ENCODE results near the gene TRIP12.

Gene TRIP12

DNA sequence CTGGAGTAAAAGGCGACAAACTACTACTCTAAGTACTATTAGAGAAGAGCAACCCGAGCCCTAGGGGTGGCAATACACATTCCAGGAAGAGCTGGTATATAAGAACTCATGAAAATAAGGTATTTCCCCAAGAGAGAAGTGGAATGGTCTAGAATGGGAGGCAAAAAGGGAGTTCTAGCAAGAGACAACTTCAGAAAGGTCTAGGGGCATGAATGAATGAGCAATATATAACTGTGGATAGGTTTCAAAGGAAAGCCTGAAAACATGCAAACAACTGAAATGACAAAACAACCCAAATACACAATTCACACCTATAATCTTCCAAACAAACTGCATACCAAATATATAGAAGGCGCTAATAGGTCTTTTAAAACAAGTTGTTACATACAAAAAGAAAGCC is 22.2 kb downstream of the TRIP12 start:
- H3K36me3 ChIP-seq (ENCODE audit: control insufficient read depth, insufficient read depth, low read length), result 0 out of 2 replicates have a peak, but pooled peaks cover 3% of the 10 kb centered on the region
- no peak overlapping the region for H3K9ac ChIP-seq (ENCODE audit: low read length)
- H3K27me3 ChIP-seq (ENCODE audit: control insufficient read depth, insufficient read depth, low read length), result no peaks in the 10 kb centered on the region
- no peak overlapping the region for H3K4me3 ChIP-seq (ENCODE audit: low read depth, low read length)
- H3K9me3 ChIP-seq (ENCODE audit: control insufficient read depth, insufficient read depth, low read depth, low read length), result no peaks in the 10 kb centered on the region
- H3K4me1 ChIP-seq (ENCODE audit: control insufficient read depth, insufficient read depth, low read length), result peaks cover 25% of the 10 kb centered on the region; the same call in 1 of the 2 replicates
- no peak overlapping the region for H3K27ac ChIP-seq (ENCODE audit: low read depth, low read length)

DNA sequence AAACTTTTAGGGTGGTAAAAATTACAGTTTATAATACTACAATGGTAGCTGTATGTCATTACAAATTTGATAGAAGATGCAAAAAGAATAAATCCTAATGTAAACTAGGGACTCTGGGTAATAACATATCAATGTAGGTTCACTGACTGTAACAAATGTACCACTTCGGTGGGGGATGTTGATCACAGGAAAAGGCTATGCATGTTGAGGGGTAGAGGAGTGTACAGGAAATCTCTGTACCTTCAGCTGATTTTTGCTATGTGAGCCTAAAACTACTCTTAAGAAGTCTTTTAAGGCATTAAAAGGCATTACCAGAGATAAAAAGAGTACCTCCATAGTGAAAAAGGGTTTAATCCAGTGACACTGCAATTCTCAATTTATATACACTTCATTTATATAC is 25.0 kb downstream of the TRIP12 start:
- no peak overlapping the region for H3K27ac ChIP-seq (ENCODE audit: low read depth, low read length)
- H3K9me3 ChIP-seq (ENCODE audit: control insufficient read depth, insufficient read depth, low read depth, low read length), result no peaks in the 10 kb centered on the region
- H3K9ac ChIP-seq (ENCODE audit: low read length), result no peak overlapping the region
- H3K36me3 ChIP-seq (ENCODE audit: control insufficient read depth, insufficient read depth, low read length), result no peaks in the 10 kb centered on the region
- peaks cover 11% of the 10 kb centered on the region; the same call in 1 of the 2 replicates for H3K4me1 ChIP-seq (ENCODE audit: control insufficient read depth, insufficient read depth, low read length)
- no peaks in the 10 kb centered on the region for H3K27me3 ChIP-seq (ENCODE audit: control insufficient read depth, insufficient read depth, low read length)
- no peak overlapping the region for H3K4me3 ChIP-seq (ENCODE audit: low read depth, low read length)

DNA sequence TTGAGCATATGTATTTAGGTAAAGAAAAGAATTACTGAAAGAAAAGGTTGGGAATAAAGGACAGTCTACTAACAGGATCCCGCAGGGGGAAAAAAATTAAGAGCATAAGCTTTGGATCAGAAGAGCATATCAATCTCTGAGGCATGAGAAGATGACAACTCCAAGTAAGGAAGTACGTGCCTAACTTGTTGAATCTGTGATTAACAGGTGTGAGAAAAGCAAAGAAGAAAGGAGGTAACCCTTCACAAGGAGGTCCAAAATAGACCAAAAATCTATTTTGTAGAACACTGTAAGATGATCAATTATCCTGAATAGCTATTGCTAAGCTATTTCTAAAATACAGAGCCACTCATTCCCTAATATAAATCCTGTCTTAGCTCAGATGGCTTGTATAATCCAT is 32.8 kb downstream of the TRIP12 start:
- Histone ChIP-seq H3K36me3 (ENCODE audit: control insufficient read depth, insufficient read depth, low read length) (0 out of 2 replicates have a peak, but pooled peaks cover 2% of the 10 kb centered on the region), H3K27me3 (ENCODE audit: control insufficient read depth, insufficient read depth, low read length) (no peaks in the 10 kb centered on the region), H3K4me3 (ENCODE audit: low read depth, low read length) (no peak overlapping the region), H3K4me1 (ENCODE audit: control insufficient read depth, insufficient read depth, low read length) (0 out of 2 replicates have a peak, but pooled peaks cover 3% of the 10 kb centered on the region), H3K27ac (ENCODE audit: low read depth, low read length) (no peak overlapping the region), H3K9ac (ENCODE audit: low read length) (no peak overlapping the region), H3K9me3 (ENCODE audit: control insufficient read depth, insufficient read depth, low read depth, low read length) (no peaks in the 10 kb centered on the region)

DNA sequence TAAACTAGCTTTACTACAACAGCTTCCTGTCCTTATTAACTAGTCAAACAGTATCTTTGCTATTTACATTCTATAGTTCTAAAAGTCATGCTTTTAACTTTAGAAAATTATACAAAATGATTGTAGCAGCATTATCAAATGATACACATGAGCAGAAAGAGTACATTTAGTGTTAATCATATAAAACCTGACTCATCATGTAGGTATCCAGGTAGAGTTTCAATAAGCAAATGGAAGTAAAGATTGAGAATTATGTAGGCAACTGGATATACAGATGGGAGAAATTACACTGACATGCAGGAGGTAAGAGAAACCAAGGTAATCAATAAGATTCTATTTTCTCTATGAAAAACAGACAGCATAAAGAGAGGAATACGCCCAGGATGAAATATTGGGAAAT is 33.8 kb downstream of the TRIP12 start:
- H3K9me3 ChIP-seq (ENCODE audit: control insufficient read depth, insufficient read depth, low read depth, low read length), result no peaks in the 10 kb centered on the region
- peaks cover 7% of the 10 kb centered on the region; the same call in 1 of the 2 replicates for H3K4me1 ChIP-seq (ENCODE audit: control insufficient read depth, insufficient read depth, low read length)
- no peak overlapping the region for H3K27ac ChIP-seq (ENCODE audit: low read depth, low read length)
- H3K9ac ChIP-seq (ENCODE audit: low read length), result no peak overlapping the region
- no peaks in the 10 kb centered on the region for H3K27me3 ChIP-seq (ENCODE audit: control insufficient read depth, insufficient read depth, low read length)
- H3K4me3 ChIP-seq (ENCODE audit: low read depth, low read length), result no peak overlapping the region
- H3K36me3 ChIP-seq (ENCODE audit: control insufficient read depth, insufficient read depth, low read length), result 0 out of 2 replicates have a peak, but pooled peaks cover 2% of the 10 kb centered on the region

GRCh38 chr2:229887441-229887840 is 34.4 kb downstream of the TRIP12 start:
- Histone ChIP-seq H3K9me3 (ENCODE audit: control insufficient read depth, insufficient read depth, low read depth, low read length) (no peaks in the 10 kb centered on the region), H3K4me3 (ENCODE audit: low read depth, low read length) (no peak overlapping the region), H3K4me1 (ENCODE audit: control insufficient read depth, insufficient read depth, low read length) (peaks cover 11% of the 10 kb centered on the region; the same call in 1 of the 2 replicates), H3K27ac (ENCODE audit: low read depth, low read length) (no peak overlapping the region), H3K27me3 (ENCODE audit: control insufficient read depth, insufficient read depth, low read length) (no peaks in the 10 kb centered on the region), H3K9ac (ENCODE audit: low read length) (no peak overlapping the region), H3K36me3 (ENCODE audit: control insufficient read depth, insufficient read depth, low read length) (0 out of 2 replicates have a peak, but pooled peaks cover 2% of the 10 kb centered on the region)

GRCh38 chr2:229884775-229885699 is 36.8 kb downstream of the TRIP12 start:
- Histone ChIP-seq H3K4me3 (ENCODE audit: low read depth, low read length) (no peak overlapping the region), H3K9me3 (ENCODE audit: control insufficient read depth, insufficient read depth, low read depth, low read length) (no peaks in the 10 kb centered on the region), H3K27ac (ENCODE audit: low read depth, low read length) (no peak overlapping the region), H3K9ac (ENCODE audit: low read length) (no peak overlapping the region), H3K4me1 (ENCODE audit: control insufficient read depth, insufficient read depth, low read length) (peaks cover 11% of the 10 kb centered on the region; the same call in 1 of the 2 replicates), H3K27me3 (ENCODE audit: control insufficient read depth, insufficient read depth, low read length) (no peaks in the 10 kb centered on the region), H3K36me3 (ENCODE audit: control insufficient read depth, insufficient read depth, low read length) (peaks cover 7% of the 10 kb centered on the region)

- Histone ChIP-seq H3K27ac (ENCODE audit: low read depth, low read length) (no peak overlapping the region), H3K9ac (ENCODE audit: low read length) (no peak overlapping the region), H3K36me3 (ENCODE audit: control insufficient read depth, insufficient read depth, low read length) (peaks cover 24% of the 10 kb centered on the region), H3K4me1 (ENCODE audit: control insufficient read depth, insufficient read depth, low read length) (peaks cover 8% of the 10 kb centered on the region; the same call in 1 of the 2 replicates), H3K9me3 (ENCODE audit: control insufficient read depth, insufficient read depth, low read depth, low read length) (no peaks in the 10 kb centered on the region), H3K4me3 (ENCODE audit: low read depth, low read length) (no peak overlapping the region), H3K27me3 (ENCODE audit: control insufficient read depth, insufficient read depth, low read length) (no peaks in the 10 kb centered on the region)
These were observed 39.2 kb downstream of the TRIP12 start for GRCh38 chr2:229882583-229882982.

DNA sequence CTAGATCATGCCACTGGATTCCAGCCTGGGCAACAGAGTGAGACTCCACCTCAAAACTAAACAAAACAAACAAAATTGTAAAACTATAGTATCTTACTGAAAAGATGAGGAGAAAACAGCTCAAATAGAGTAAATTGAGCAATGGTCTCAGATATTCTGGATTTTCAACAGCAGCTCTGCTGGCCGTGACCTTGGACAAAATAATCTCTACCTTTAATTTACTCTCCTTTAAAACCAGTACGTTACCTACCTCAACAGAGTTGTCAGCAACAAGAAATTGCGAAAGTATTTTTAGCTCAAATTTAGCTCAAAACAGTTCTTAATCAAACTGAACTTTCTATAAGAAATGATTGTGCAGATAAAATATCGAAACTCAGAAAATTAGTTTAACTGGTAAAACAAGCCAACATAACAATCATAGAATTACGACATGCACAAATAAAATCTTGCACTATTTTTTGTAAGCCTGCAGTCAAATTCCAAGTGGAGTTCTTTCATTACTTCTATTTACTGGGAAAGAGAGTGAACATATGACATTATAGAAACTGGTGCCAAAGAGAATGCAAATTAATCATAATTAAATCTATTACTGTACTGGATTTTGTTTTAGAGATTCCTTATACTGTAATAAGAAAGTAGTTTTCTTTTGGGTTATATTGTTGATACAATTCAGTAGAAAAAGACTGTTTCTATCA is 40.8 kb downstream of the TRIP12 start:
- Histone ChIP-seq H3K36me3 (ENCODE audit: control insufficient read depth, insufficient read depth, low read length) (peaks cover 31% of the 10 kb centered on the region), H3K27ac (ENCODE audit: low read depth, low read length) (no peak overlapping the region), H3K27me3 (ENCODE audit: control insufficient read depth, insufficient read depth, low read length) (no peaks in the 10 kb centered on the region), H3K9me3 (ENCODE audit: control insufficient read depth, insufficient read depth, low read depth, low read length) (no peaks in the 10 kb centered on the region), H3K4me1 (ENCODE audit: control insufficient read depth, insufficient read depth, low read length) (peaks cover 8% of the 10 kb centered on the region; the same call in 1 of the 2 replicates), H3K9ac (ENCODE audit: low read length) (no peak overlapping the region), H3K4me3 (ENCODE audit: low read depth, low read length) (no peak overlapping the region)

- no peak overlapping the region for H3K27ac ChIP-seq (ENCODE audit: low read depth, low read length)
- peaks cover 31% of the 10 kb centered on the region for H3K36me3 ChIP-seq (ENCODE audit: control insufficient read depth, insufficient read depth, low read length)
- no peak overlapping the region for H3K9ac ChIP-seq (ENCODE audit: low read length)
- no peaks in the 10 kb centered on the region for H3K9me3 ChIP-seq (ENCODE audit: control insufficient read depth, insufficient read depth, low read depth, low read length)
- no peaks in the 10 kb centered on the region for H3K27me3 ChIP-seq (ENCODE audit: control insufficient read depth, insufficient read depth, low read length)
- H3K4me1 ChIP-seq (ENCODE audit: control insufficient read depth, insufficient read depth, low read length), result peaks cover 8% of the 10 kb centered on the region; the same call in 1 of the 2 replicates
- no peak overlapping the region for H3K4me3 ChIP-seq (ENCODE audit: low read depth, low read length)
These were observed 42.4 kb downstream of the TRIP12 start for GRCh38 chr2:229879191-229879950.

- no peaks in the 10 kb centered on the region for H3K27me3 ChIP-seq (ENCODE audit: control insufficient read depth, insufficient read depth, low read length)
- no peak overlapping the region for H3K4me3 ChIP-seq (ENCODE audit: low read depth, low read length)
- no peak overlapping the region for H3K27ac ChIP-seq (ENCODE audit: low read depth, low read length)
- no peaks in the 10 kb centered on the region for H3K9me3 ChIP-seq (ENCODE audit: control insufficient read depth, insufficient read depth, low read depth, low read length)
- peaks cover 36% of the 10 kb centered on the region for H3K36me3 ChIP-seq (ENCODE audit: control insufficient read depth, insufficient read depth, low read length)
- H3K9ac ChIP-seq (ENCODE audit: low read length), result no peak overlapping the region
- H3K4me1 ChIP-seq (ENCODE audit: control insufficient read depth, insufficient read depth, low read length), result no peaks in the 10 kb centered on the region
These were observed 46.3 kb downstream of the TRIP12 start for GRCh38 chr2:229875549-229875948.

All from HUES6 (cell line).